NCI-H748 treated with DMSO at 0.1 percent for 48 hours (cell line): Measurements from ENCODE around the gene AXL.

Source experiments
- DNase-seq: peaks from one replicate; lab custom pipeline; 2025; lab: John Stamatoyannopoulos, UW

AXL gene

GRCh38 chr19:41235480-41235879 is 16.5 kb downstream of the AXL start:
- no peak for DNase-seq

GRCh38 chr19:41238244-41238643 is 19.2 kb downstream of the AXL start:
- no peak for DNase-seq

- DNase-seq: no peak
Measured at GRCh38 chr19:41239363-41239762, 20.3 kb downstream of the AXL start.

- no peak for DNase-seq
Measured at GRCh38 chr19:41239961-41240574, 21.0 kb downstream of the AXL start.

- DNase-seq: no peak
Measured at GRCh38 chr19:41241859-41242258, 22.8 kb downstream of the AXL start.

- DNase-seq: no peak
Measured at GRCh38 chr19:41244117-41244516, 25.1 kb downstream of the AXL start.

- no peak for DNase-seq
Measured at GRCh38 chr19:41245843-41246242, 26.8 kb downstream of the AXL start.

GRCh38 chr19:41248895-41249294 is 29.9 kb downstream of the AXL start:
- DNase-seq: no peak

- no peak for DNase-seq
Measured at GRCh38 chr19:41249707-41250423, 30.8 kb downstream of the AXL start.

- no peak for DNase-seq
Measured at GRCh38 chr19:41253660-41254059, 34.6 kb downstream of the AXL start.

- no peak for DNase-seq
Measured at GRCh38 chr19:41255171-41255570, 36.1 kb downstream of the AXL start.

GRCh38 chr19:41261474-41262190 is 42.6 kb downstream of the AXL start:
- DNase-seq: no peak

- no peak for DNase-seq
Measured at GRCh38 chr19:41263042-41263849, 44.2 kb downstream of the AXL start.

GRCh38 chr19:41263850-41264580 is 45.0 kb downstream of the AXL start, which contains the start of gene HNRNPUL1:
HNRNPUL1 (plus strand) TSS chr19:41264372; CDS start chr19:41264504, 132 bp downstream.
- DNase-seq: peak; percentile 100

- DNase-seq: peak; percentile 25
Measured at GRCh38 chr19:41264581-41265394, 45.8 kb downstream of the AXL start.

GRCh38 chr19:41265395-41266153 is 46.6 kb downstream of the AXL start:
- no peak for DNase-seq

- DNase-seq: no peak
Measured at GRCh38 chr19:41269055-41269454, 50.0 kb downstream of the AXL start.

GRCh38 chr19:41269571-41269970 is 50.5 kb downstream of the AXL start:
- DNase-seq: no peak

GRCh38 chr19:41273076-41273475 is 54.1 kb downstream of the AXL start:
- DNase-seq: no peak

- no peak for DNase-seq
Measured at GRCh38 chr19:41274802-41275201, 55.8 kb downstream of the AXL start.
